GM18907 (cell line): ENCODE measurements around the gene TIPARP.

Experiments
- ATAC-seq: cut with Tn5 transposase; IDR thresholded peaks from one replicate; pipeline ENCODE4 v1.9.1; 2021; ENCODE audit warnings: mild to moderate bottlenecking, moderate library complexity; ENCODE audit not compliant: unreplicated experiment

The TIPARP gene

GRCh38 chr3:156674046-156674910 is at the start of gene TIPARP:
Gene TIPARP, plus strand, starts transcription at chr3:156674590. Its CDS starts 3,108 bp downstream, at chr3:156677698.
- peak; percentile 90 for ATAC-seq

- ATAC-seq = no peak
Observed at GRCh38 chr3:156626104-156626503, 48.3 kb upstream of the TIPARP start.

GRCh38 chr3:156627946-156628569 is 46.3 kb upstream of the TIPARP start:
- ATAC-seq = no peak

GRCh38 chr3:156628836-156629618 is 45.4 kb upstream of the TIPARP start:
- no peak for ATAC-seq

- no peak for ATAC-seq
Observed at GRCh38 chr3:156630081-156630772, 44.2 kb upstream of the TIPARP start.

- ATAC-seq = no peak
Observed at GRCh38 chr3:156630773-156631093, 43.7 kb upstream of the TIPARP start.

- ATAC-seq = no peak
Observed at GRCh38 chr3:156631323-156631722, 43.1 kb upstream of the TIPARP start.

GRCh38 chr3:156632601-156633000 is 41.8 kb upstream of the TIPARP start:
- ATAC-seq = no peak

- no peak for ATAC-seq
Observed at GRCh38 chr3:156633335-156633734, 41.1 kb upstream of the TIPARP start.

- no peak for ATAC-seq
Observed at GRCh38 chr3:156635034-156635433, 39.4 kb upstream of the TIPARP start.

GRCh38 chr3:156635973-156636372 is 38.4 kb upstream of the TIPARP start:
- no peak for ATAC-seq

- no peak for ATAC-seq
Observed at GRCh38 chr3:156637480-156638022, 36.8 kb upstream of the TIPARP start.

- no peak for ATAC-seq
Observed at GRCh38 chr3:156638271-156638670, 36.1 kb upstream of the TIPARP start.

GRCh38 chr3:156639414-156640023 is 34.9 kb upstream of the TIPARP start:
- no peak for ATAC-seq

- ATAC-seq = no peak
Observed at GRCh38 chr3:156641618-156641975, 32.8 kb upstream of the TIPARP start.

GRCh38 chr3:156642750-156643728 is 31.4 kb upstream of the TIPARP start:
- peak; percentile 12 for ATAC-seq

- peak; percentile 89 for ATAC-seq
Observed at GRCh38 chr3:156643729-156644389, 30.5 kb upstream of the TIPARP start.

GRCh38 chr3:156644958-156645357 is 29.4 kb upstream of the TIPARP start:
- ATAC-seq = no peak

- no peak for ATAC-seq
Observed at GRCh38 chr3:156646958-156647357, 27.4 kb upstream of the TIPARP start.
